Smooth muscle cell (in vitro differentiated cells): ENCODE results near the gene FKBP8. TPM values are rescaled to one million over a fixed set of nuclear protein-coding genes. Genes with fewer than 3 reads are reported as not detected.
A peak's percentile ranks its signal among the peaks of the same experiment; 100 is the strongest.

Experiments used
- DNase-seq: peaks from one replicate; lab custom pipeline; 2025; ENCODE audit not compliant: unreplicated experiment; lab: John Stamatoyannopoulos, UW
- H2AFZ ChIP-seq: fragments of 200-600 bp; sonication (generic); 2 replicates; pipeline ENCODE4 v1.6.0; 2016; ENCODE audit warnings: antibody characterized with exemption, low read depth, mild to moderate bottlenecking
- H3F3A ChIP-seq: fragments of 200-600 bp; sonication (generic); 2 replicates; pipeline ENCODE4 v1.6.0; 2017; ENCODE audit warnings: antibody characterized with exemption, low read depth
- H3K27ac ChIP-seq: fragments of 200-600 bp; sonication (generic); 2 replicates; pipeline ENCODE4 v1.5.1; 2016; ENCODE audit warnings: low read depth, mild to moderate bottlenecking
- H3K27me3 ChIP-seq: fragments of 200-600 bp; sonication (generic); 2 replicates; pipeline ENCODE4 v1.6.1; 2016; ENCODE audit warnings: low read depth, mild to moderate bottlenecking
- H3K36me3 ChIP-seq: fragments of 200-600 bp; sonication (generic); 2 replicates; pipeline ENCODE4 v1.5.1; 2016; ENCODE audit warnings: low read depth
- H3K4me1 ChIP-seq: fragments of 200-600 bp; sonication (generic); 2 replicates; pipeline ENCODE4 v1.5.1; 2016; ENCODE audit warnings: low read depth
- H3K4me2 ChIP-seq: fragments of 200-600 bp; sonication (generic); 2 replicates; pipeline ENCODE4 v1.6.0; 2016; ENCODE audit warnings: mild to moderate bottlenecking
- H3K4me3 ChIP-seq: fragments of 200-600 bp; sonication (generic); 2 replicates; pipeline ENCODE4 v1.5.1; 2016; ENCODE audit warnings: mild to moderate bottlenecking
- H3K79me2 ChIP-seq: fragments of 200-600 bp; sonication (generic); 2 replicates; pipeline ENCODE4 v1.6.0; 2016; ENCODE audit warnings: low read depth, mild to moderate bottlenecking
- H3K9ac ChIP-seq: fragments of 200-600 bp; sonication (generic); 2 replicates; pipeline ENCODE4 v1.6.0; 2016; ENCODE audit warnings: low read depth
- H3K9me3 ChIP-seq: fragments of 200-600 bp; sonication (generic); replicated peaks from 2 replicates; pipeline ENCODE4 v1.5.1; 2016; ENCODE audit warnings: low read depth
- H4K20me1 ChIP-seq: fragments of 200-600 bp; sonication (generic); 2 replicates; pipeline ENCODE4 v1.6.0; 2016; ENCODE audit warnings: low read depth
- CTCF ChIP-seq: fragments of 200-600 bp; sonication (generic); IDR thresholded peaks from 2 replicates; pipeline ENCODE4 v1.5.1; 2017; ENCODE audit warnings: borderline replicate concordance, mild to moderate bottlenecking, antibody characterized with exemption; ENCODE audit not compliant: insufficient read depth, poor library complexity, severe bottlenecking
- WGBS: methylation state at CpG from one replicate; pipeline ENCODE4 v1.1.7; 2016; ENCODE audit warnings: low lambda C conversion rate; 5-methylcytosine and 5-hydroxymethylcytosine counted together
- polyA plus RNA-seq: library from polyadenylated mRNA; unstranded; fragments of >200 nt; fragmentation: Nextera tagmentation; extraction: Ambion mirVana; gene quantifications from 2 replicates; pipeline ENCODE4 v1.2.1, GENCODE V29; 2016
- total RNA-seq: library from RNA; depleted of rRNA; stranded (reverse); fragments of >200 nt; gene quantifications from 2 replicates; pipeline ENCODE4 v1.2.3, GENCODE V29; 2014

Gene FKBP8
- total and polyA plus RNA-seq, 2 experiments from 2014 or later: 143 to 358 TPM

- H3K36me3 ChIP-seq: no peaks in the 10 kb centered on the region
- H3K79me2 ChIP-seq: peaks cover 100% of the 10 kb centered on the region
- 66% methylated on average over 11 of the region's 11 CpGs for WGBS
- H3F3A ChIP-seq: peaks cover 4% of the 10 kb centered on the region
- H3K27me3 ChIP-seq: no peaks in the 10 kb centered on the region
- no peak for TF ChIP-seq CTCF
- peak overlapping the region; percentile 47 for H3K4me2 ChIP-seq
- H3K27ac ChIP-seq: peak overlapping the region; percentile 62
- H3K9ac ChIP-seq: no peak overlapping the region
- no peak overlapping the region for H2AFZ ChIP-seq
- H3K4me3 ChIP-seq: no peak overlapping the region
- DNase-seq: no peak
- H3K4me1 ChIP-seq: peaks cover 8% of the 10 kb centered on the region
- peaks cover 100% of the 10 kb centered on the region for H4K20me1 ChIP-seq
- H3K9me3 ChIP-seq: no peaks in the 10 kb centered on the region
Measured at GRCh38 chr19:18496167-18496979, 47.0 kb downstream of the FKBP8 start.

- no peak for TF ChIP-seq CTCF
- Histone ChIP-seq H3K27ac (peak overlapping the region; percentile 62), H3K4me2 (peak overlapping the region; percentile 47), H4K20me1 (peaks cover 100% of the 10 kb centered on the region), H3K4me1 (peaks cover 8% of the 10 kb centered on the region), H3K9ac (no peak overlapping the region), H3K36me3 (no peaks in the 10 kb centered on the region), H3K4me3 (no peak overlapping the region), H2AFZ (no peak overlapping the region), H3F3A (peaks cover 4% of the 10 kb centered on the region), H3K27me3 (no peaks in the 10 kb centered on the region), H3K79me2 (peaks cover 100% of the 10 kb centered on the region), H3K9me3 (no peaks in the 10 kb centered on the region)
- WGBS: 76% methylated on average over 14 of the region's 14 CpGs
- DNase-seq: no peak
Measured at GRCh38 chr19:18495204-18495911, 48.0 kb downstream of the FKBP8 start.

- no peak for DNase-seq
- Histone ChIP-seq H3K27me3 (no peaks in the 10 kb centered on the region), H3F3A (peaks cover 4% of the 10 kb centered on the region), H3K4me2 (peak overlapping the region; percentile 33), H4K20me1 (peaks cover 100% of the 10 kb centered on the region), H3K27ac (peak overlapping the region; percentile 62), H3K4me1 (peaks cover 8% of the 10 kb centered on the region), H3K4me3 (no peak overlapping the region), H3K9ac (peak overlapping the region; percentile 11), H3K79me2 (peaks cover 100% of the 10 kb centered on the region), H3K36me3 (no peaks in the 10 kb centered on the region), H3K9me3 (no peaks in the 10 kb centered on the region), H2AFZ (no peak overlapping the region)
- WGBS: 51% methylated on average over 7 of the region's 7 CpGs
- no peak for TF ChIP-seq CTCF
Measured at GRCh38 chr19:18494267-18494607, 49.1 kb downstream of the FKBP8 start.
